Measurements from ENCODE around the gene POLE2.
"Not testable (repeated sequence)": the region's sequence is repeated elsewhere in the genome, so short reads cannot be mapped to it uniquely, and the experiment has no call there.

The POLE2 gene

GRCh38 chr14:49619273-49619672 lies 68.7 kb downstream of the POLE2 start:
- DNase-seq (ENCODE audit: low read depth), result not testable (repeated sequence)

- DNase-seq (ENCODE audit: low read depth), result no peak
Observed at GRCh38 chr14:49617852-49618519, 70.0 kb downstream of the POLE2 start.

- DNase-seq (ENCODE audit: low read depth), result no peak
Observed at GRCh38 chr14:49615776-49616175, 72.2 kb downstream of the POLE2 start.

GRCh38 chr14:49614196-49614595 lies 73.8 kb downstream of the POLE2 start:
- DNase-seq (ENCODE audit: low read depth), result no peak

GRCh38 chr14:49612671-49613070 lies 75.3 kb downstream of the POLE2 start:
- no peak for DNase-seq (ENCODE audit: low read depth)

GRCh38 chr14:49612251-49612650 lies 75.8 kb downstream of the POLE2 start:
- no peak for DNase-seq (ENCODE audit: low read depth)

- DNase-seq (ENCODE audit: low read depth), result no peak
Observed at GRCh38 chr14:49607583-49607982, 80.4 kb downstream of the POLE2 start.

- DNase-seq (ENCODE audit: low read depth), result peak; percentile 81
Observed at GRCh38 chr14:49598485-49599300, 89.3 kb downstream of the POLE2 start, which contains the start of gene LRR1. Gene LRR1, plus strand, starts transcription at chr14:49598940. Its CDS starts 81 bp downstream, at chr14:49599021.

- DNase-seq (ENCODE audit: low read depth), result no peak
Observed at GRCh38 chr14:49598189-49598484, 89.9 kb downstream of the POLE2 start.

GRCh38 chr14:49594347-49595091 lies 93.5 kb downstream of the POLE2 start:
- no peak for DNase-seq (ENCODE audit: low read depth)

All from activated T-cell treated with anti-CD3 and anti-CD28 coated beads for 24 hours (primary cell).